Neuronal stem cell (in vitro differentiated cells): ENCODE data around the gene L1CAM.

ENCODE experiments used
- DNase-seq: peaks from one replicate; pipeline ENCODE4 v3.0.0-alpha.2; 2013; ENCODE audit warnings: low spot score
- H2AFZ ChIP-seq: one replicate; pipeline ENCODE4 v1.6.1; 2013; ENCODE audit warnings: mild to moderate bottlenecking, low read length, inconsistent platforms
- H2AK5ac ChIP-seq: 2 replicates; pipeline ENCODE4 v1.6.1; 2013; ENCODE audit warnings: low read depth, mild to moderate bottlenecking, inconsistent platforms, low read length, moderate library complexity, mixed read lengths
- H2BK120ac ChIP-seq: 2 replicates; pipeline ENCODE4 v1.6.1; 2013; ENCODE audit warnings: low read depth, mild to moderate bottlenecking, inconsistent platforms, low read length, moderate library complexity, mixed read lengths
- H2BK12ac ChIP-seq: one replicate; pipeline ENCODE4 v1.6.1; 2013; ENCODE audit warnings: low read length, inconsistent platforms
- H2BK15ac ChIP-seq: 2 replicates; pipeline ENCODE4 v1.6.1; 2013; ENCODE audit warnings: mild to moderate bottlenecking, low read length, inconsistent platforms, mixed read lengths
- H2BK5ac ChIP-seq: one replicate; pipeline ENCODE4 v1.6.1; 2013; ENCODE audit warnings: inconsistent platforms, mild to moderate bottlenecking, low read length, moderate library complexity
- H3K14ac ChIP-seq: one replicate; pipeline ENCODE4 v1.6.1; 2013; ENCODE audit warnings: low read length, inconsistent platforms
- H3K18ac ChIP-seq: 2 replicates; pipeline ENCODE4 v1.6.1; 2013; ENCODE audit warnings: low read length, inconsistent platforms
- H3K23ac ChIP-seq: 2 replicates; pipeline ENCODE4 v1.6.1; 2013; ENCODE audit warnings: low read depth, mild to moderate bottlenecking, mixed read lengths, low read length, inconsistent platforms; ENCODE audit not compliant: poor library complexity
- H3K27ac ChIP-seq: replicated peaks from 3 replicates; pipeline ENCODE4 v1.5.1; 2013; ENCODE audit warnings: low read length, inconsistent platforms
- H3K27me3 ChIP-seq, 3 experiments: 2 replicates each; pipeline ENCODE4 v1.6.1; 2013; ENCODE audit warnings: low read length in 3 of 3, mild to moderate bottlenecking in 2 of 3, inconsistent platforms in 1 of 3, low read depth in 1 of 3, mixed read lengths in 1 of 3, moderate library complexity in 1 of 3; ENCODE audit not compliant: control insufficient read depth in 3 of 3, insufficient read depth in 3 of 3
- H3K36me3 ChIP-seq, 2 donors: replicated peaks in 1 of 2; 2 replicates each; pipeline ENCODE4 v1.6.1; 2013; ENCODE audit warnings: low read length in 2 of 2; ENCODE audit not compliant: control insufficient read depth in 2 of 2, insufficient read depth in 2 of 2
- H3K4ac ChIP-seq: 2 replicates; pipeline ENCODE4 v1.6.1; 2013; ENCODE audit warnings: inconsistent platforms, mild to moderate bottlenecking, low read length, moderate library complexity
- H3K4me1 ChIP-seq, 2 donors: 1 replicate in 1 of 2; 2 replicates in 1 of 2; pipeline ENCODE4 v1.6.1; 2013; ENCODE audit warnings: low read length in 2 of 2, low read depth in 1 of 2; ENCODE audit not compliant: control insufficient read depth in 2 of 2, insufficient read depth in 1 of 2
- H3K4me2 ChIP-seq: one replicate; pipeline ENCODE4 v1.6.1; 2013; ENCODE audit warnings: mild to moderate bottlenecking, low read length, inconsistent platforms; ENCODE audit not compliant: insufficient read depth, poor library complexity, severe bottlenecking
- H3K4me3 ChIP-seq, 2 donors: 2 replicates each; pipeline ENCODE4 v1.5.1; 2013; ENCODE audit warnings: low read length in 2 of 2, mild to moderate bottlenecking in 2 of 2, inconsistent platforms in 1 of 2, moderate library complexity in 1 of 2
- H3K79me1 ChIP-seq: one replicate; pipeline ENCODE4 v1.6.1; 2013; ENCODE audit warnings: low read depth, mild to moderate bottlenecking, inconsistent platforms, low read length, moderate library complexity
- H3K9ac ChIP-seq: one replicate; pipeline ENCODE4 v1.6.1; 2013; ENCODE audit warnings: mild to moderate bottlenecking, low read depth, low read length, inconsistent platforms; ENCODE audit not compliant: poor library complexity
- H3K9me3 ChIP-seq, 2 donors: replicated peaks in 1 of 2; 2 replicates each; pipeline versions ENCODE3 to v1.6.1; 2013; ENCODE audit warnings: low read length in 2 of 2, mild to moderate bottlenecking in 2 of 2, inconsistent platforms in 1 of 2, low read depth in 1 of 2, mixed read lengths in 1 of 2, moderate library complexity in 1 of 2; ENCODE audit not compliant: control insufficient read depth in 2 of 2, insufficient read depth in 1 of 2
- H4K8ac ChIP-seq: one replicate; pipeline ENCODE4 v1.6.1; 2013; ENCODE audit warnings: low read depth, mild to moderate bottlenecking, inconsistent platforms, low read length, moderate library complexity
- H4K91ac ChIP-seq: one replicate; pipeline ENCODE4 v1.6.1; 2013; ENCODE audit warnings: low read length, low read depth, mild to moderate bottlenecking, inconsistent platforms; ENCODE audit not compliant: poor library complexity
- WGBS, 2 donors: extraction: QIAGEN DNeasy Blood & Tissue Kit; methylation state at CpG; one replicate each; pipeline ENCODE4 v1.1.7; 2013; ENCODE audit warnings: missing lambda C conversion rate in 2 of 2, mixed read lengths in 1 of 2; ENCODE audit not compliant: insufficient read length in 2 of 2, insufficient replicate concordance in 1 of 2; ENCODE audit errors: extremely low coverage in 2 of 2; 5-methylcytosine and 5-hydroxymethylcytosine counted together

The L1CAM gene

GRCh38 chrX:153927922-153928760, 42.2 kb upstream of the L1CAM start:
- Histone ChIP-seq H2BK5ac (peak overlapping the region; percentile 93), H2BK120ac (no peak overlapping the region), H3K27ac (peak overlapping the region; percentile 97), H4K8ac (no peak overlapping the region), H3K14ac (no peak overlapping the region), H4K91ac (no peak overlapping the region), H3K9me3 (no peaks in the 10 kb centered on the region), H3K4me1 (peaks cover 11 to 17% of the 10 kb centered on the region in 2 donors), H2BK12ac (no peak overlapping the region), H2AFZ (peak overlapping the region; percentile 52), H3K79me1 (no peaks in the 10 kb centered on the region), H3K4ac (peak overlapping the region; percentile 6), H3K18ac (peak overlapping the region; percentile 98), H2BK15ac (no peak overlapping the region), H2AK5ac (peak overlapping the region; percentile 89), H3K4me2 (peak overlapping the region; percentile 51), H3K36me3 (peaks cover 10 to 39% of the 10 kb centered on the region in 2 donors), H3K9ac (peak overlapping the region; percentile 86), H3K23ac (no peak overlapping the region), H3K4me3 (peak overlapping the region; percentile 67 to 94), H3K27me3 (peaks cover 0 to 36% (median 5%) of the 10 kb centered on the region in 3 experiments)
- DNase-seq, result peak; percentile 90
- no CpG with 5 or more reads among the region's 76 CpGs for WGBS, 2 donors

GRCh38 chrX:153927672-153927921, 41.6 kb upstream of the L1CAM start:
- H3K9me3 ChIP-seq, result no peaks in the 10 kb centered on the region
- H3K14ac ChIP-seq, result no peak overlapping the region
- peak overlapping the region; percentile 73 for H2BK12ac ChIP-seq
- H3K18ac ChIP-seq, result peak overlapping the region; percentile 98
- peaks cover 0 to 37% (median 5%) of the 10 kb centered on the region in 3 experiments for H3K27me3 ChIP-seq
- peak overlapping the region; percentile 93 for H2BK5ac ChIP-seq
- WGBS, 2 donors, result no CpG with 5 or more reads among the region's 8 CpGs
- H4K91ac ChIP-seq, result no peak overlapping the region
- H4K8ac ChIP-seq, result peak overlapping the region; percentile 72
- peak overlapping the region; percentile 51 for H3K4me2 ChIP-seq
- H3K27ac ChIP-seq, result peak overlapping the region; percentile 97
- H2BK15ac ChIP-seq, result no peak overlapping the region
- H3K4ac ChIP-seq, result peak overlapping the region; percentile 23
- H2BK120ac ChIP-seq, result no peak overlapping the region
- H3K4me3 ChIP-seq, result peak overlapping the region; percentile 67 to 94
- peak overlapping the region; percentile 65 for H3K23ac ChIP-seq
- peaks cover 11 to 17% of the 10 kb centered on the region in 2 donors for H3K4me1 ChIP-seq
- H3K9ac ChIP-seq, result peak overlapping the region; percentile 86
- H3K36me3 ChIP-seq, result peaks cover 9 to 34% of the 10 kb centered on the region in 2 donors
- no peak for DNase-seq
- no peaks in the 10 kb centered on the region for H3K79me1 ChIP-seq
- peak overlapping the region; percentile 52 for H2AFZ ChIP-seq
- H2AK5ac ChIP-seq, result peak overlapping the region; percentile 89

- Histone ChIP-seq H2BK15ac (no peak overlapping the region), H2BK120ac (no peak overlapping the region), H2AFZ (peak overlapping the region; percentile 38), H3K27ac (peak overlapping the region; percentile 97), H3K36me3 (peaks cover 9 to 28% of the 10 kb centered on the region in 2 donors), H3K79me1 (no peaks in the 10 kb centered on the region), H3K14ac (no peak overlapping the region), H3K18ac (peak overlapping the region; percentile 98), H3K27me3 (peaks cover 0 to 39% (median 5%) of the 10 kb centered on the region in 3 experiments), H3K4me1 (peaks cover 11 to 18% of the 10 kb centered on the region in 2 donors), H3K4ac (peak overlapping the region; percentile 23), H3K9me3 (no peaks in the 10 kb centered on the region), H2BK5ac (peak overlapping the region; percentile 93), H3K23ac (peak overlapping the region; percentile 89), H2BK12ac (peak overlapping the region; percentile 73), H3K4me2 (peak overlapping the region; percentile 51), H4K8ac (peak overlapping the region; percentile 72), H3K9ac (peak overlapping the region; percentile 86), H2AK5ac (peak overlapping the region; percentile 89), H3K4me3 (peak overlapping the region; percentile 67 to 94), H4K91ac (no peak overlapping the region)
- WGBS, 2 donors, result no CpG with 5 or more reads among the region's 31 CpGs
- no peak for DNase-seq
Observed at GRCh38 chrX:153926858-153927671, 41.1 kb upstream of the L1CAM start.

GRCh38 chrX:153926552-153926857, 40.5 kb upstream of the L1CAM start:
- H3K14ac ChIP-seq, result no peak overlapping the region
- no peak overlapping the region for H3K27ac ChIP-seq
- H4K91ac ChIP-seq, result no peak overlapping the region
- H2BK120ac ChIP-seq, result no peak overlapping the region
- H3K18ac ChIP-seq, result peak overlapping the region; percentile 71
- H2BK15ac ChIP-seq, result peak overlapping the region; percentile 37
- H3K4me1 ChIP-seq, result peaks cover 11 to 23% of the 10 kb centered on the region in 2 donors
- no peak overlapping the region for H2BK5ac ChIP-seq
- H3K23ac ChIP-seq, result peak overlapping the region; percentile 89
- no CpG with 5 or more reads among the region's 4 CpGs for WGBS, 2 donors
- peak overlapping the region in 1 of 2 donors; percentile 67 for H3K4me3 ChIP-seq
- H3K36me3 ChIP-seq, result peaks cover 4 to 23% of the 10 kb centered on the region in 2 donors
- H3K4ac ChIP-seq, result no peak overlapping the region
- peak overlapping the region; percentile 44 for H3K9ac ChIP-seq
- H3K27me3 ChIP-seq, result peaks cover 0 to 39% (median 5%) of the 10 kb centered on the region in 3 experiments
- no peaks in the 10 kb centered on the region for H3K79me1 ChIP-seq
- peak overlapping the region; percentile 63 for H2AK5ac ChIP-seq
- H3K4me2 ChIP-seq, result peak overlapping the region; percentile 49
- H2BK12ac ChIP-seq, result no peak overlapping the region
- no peak overlapping the region for H4K8ac ChIP-seq
- no peaks in the 10 kb centered on the region for H3K9me3 ChIP-seq
- H2AFZ ChIP-seq, result peak overlapping the region; percentile 38
- no peak for DNase-seq
